HG03139 (cell line): ENCODE measurements around the gene NOC2L.
"Not testable (repeated sequence)": the region's sequence is repeated elsewhere in the genome, so short reads cannot be mapped to it uniquely, and the experiment has no call there.

Source experiments
- ATAC-seq: cut with Tn5 transposase; IDR thresholded peaks from one replicate; pipeline ENCODE4 v1.9.1; 2021; ENCODE audit not compliant: unreplicated experiment

Gene NOC2L

GRCh38 chr1:963746-964525 lies 4.9 kb upstream of the NOC2L start:
- ATAC-seq = no peak

- ATAC-seq = no peak
Observed at GRCh38 chr1:963301-963651, 4.2 kb upstream of the NOC2L start.

GRCh38 chr1:962381-963300 lies 3.6 kb upstream of the NOC2L start:
- no peak for ATAC-seq

GRCh38 chr1:961132-961669 lies 2.1 kb upstream of the NOC2L start:
- no peak for ATAC-seq

- ATAC-seq = peak; percentile 41
Observed at GRCh38 chr1:960363-961131, 1.5 kb upstream of the NOC2L start, which contains the start of gene KLHL17. TSS of gene KLHL17 (plus strand) at chr1:960584. CDS start at chr1:960694, 110 bp downstream.

- no peak for ATAC-seq
Observed at GRCh38 chr1:959731-960362, 791 bp upstream of the NOC2L start.

GRCh38 chr1:956636-957035 lies 2.4 kb downstream of the NOC2L start:
- ATAC-seq = no peak

GRCh38 chr1:955474-955873 lies 3.6 kb downstream of the NOC2L start:
- ATAC-seq = no peak

GRCh38 chr1:954927-955326 lies 4.1 kb downstream of the NOC2L start:
- no peak for ATAC-seq

- ATAC-seq = no peak
Observed at GRCh38 chr1:953524-954320, 5.3 kb downstream of the NOC2L start.

GRCh38 chr1:952603-953002 lies 6.5 kb downstream of the NOC2L start:
- ATAC-seq = no peak

- ATAC-seq = no peak
Observed at GRCh38 chr1:952201-952600, 6.9 kb downstream of the NOC2L start.

- ATAC-seq = no peak
Observed at GRCh38 chr1:951364-951763, 7.7 kb downstream of the NOC2L start.

GRCh38 chr1:950881-951280 lies 8.2 kb downstream of the NOC2L start:
- no peak for ATAC-seq

GRCh38 chr1:950268-950667 lies 8.8 kb downstream of the NOC2L start:
- no peak for ATAC-seq

- ATAC-seq = no peak
Observed at GRCh38 chr1:947958-948357, 11.1 kb downstream of the NOC2L start.

GRCh38 chr1:946811-947210 lies 12.2 kb downstream of the NOC2L start:
- not testable (repeated sequence) for ATAC-seq

- no peak for ATAC-seq
Observed at GRCh38 chr1:945688-946556, 13.1 kb downstream of the NOC2L start.
